ENCODE measurements around the gene B4GALT5.
"Not testable (repeated sequence)": the region's sequence is repeated elsewhere in the genome, so short reads cannot be mapped to it uniquely, and the experiment has no call there.

Gene B4GALT5

GRCh38 chr20:49628280-49628679 is 85.4 kb downstream of the B4GALT5 start:
- DNase-seq (ENCODE audit: low spot score), result not testable (repeated sequence)

GRCh38 chr20:49627329-49627761 is 86.3 kb downstream of the B4GALT5 start:
- no peak for DNase-seq (ENCODE audit: low spot score)

- DNase-seq (ENCODE audit: low spot score), result not testable (repeated sequence)
These were observed 88.7 kb downstream of the B4GALT5 start for GRCh38 chr20:49624988-49625387.

- no peak for DNase-seq (ENCODE audit: low spot score)
These were observed 89.4 kb downstream of the B4GALT5 start for GRCh38 chr20:49624317-49624716.

GRCh38 chr20:49622243-49622642 is 91.4 kb downstream of the B4GALT5 start:
- no peak for DNase-seq (ENCODE audit: low spot score)

GRCh38 chr20:49620364-49621240 is 93.1 kb downstream of the B4GALT5 start:
- DNase-seq (ENCODE audit: low spot score), result no peak

GRCh38 chr20:49619113-49620048 is 94.3 kb downstream of the B4GALT5 start:
- no peak for DNase-seq (ENCODE audit: low spot score)

- no peak for DNase-seq (ENCODE audit: low spot score)
These were observed 95.4 kb downstream of the B4GALT5 start for GRCh38 chr20:49618289-49618688.

- DNase-seq (ENCODE audit: low spot score), result not testable (repeated sequence)
These were observed 96.3 kb downstream of the B4GALT5 start for GRCh38 chr20:49617394-49617793.

- DNase-seq (ENCODE audit: low spot score), result no peak
These were observed 97.3 kb downstream of the B4GALT5 start for GRCh38 chr20:49616154-49617007.

- DNase-seq (ENCODE audit: low spot score), result no peak
These were observed 98.1 kb downstream of the B4GALT5 start for GRCh38 chr20:49615401-49616153.

- DNase-seq (ENCODE audit: low spot score), result not testable (repeated sequence)
These were observed 98.7 kb downstream of the B4GALT5 start for GRCh38 chr20:49615051-49615400.

- DNase-seq (ENCODE audit: low spot score), result no peak
These were observed 99.2 kb downstream of the B4GALT5 start for GRCh38 chr20:49614338-49615050.

- DNase-seq (ENCODE audit: low spot score), result no peak
These were observed 101.4 kb downstream of the B4GALT5 start for GRCh38 chr20:49612127-49612738.

GRCh38 chr20:49611539-49612126 is 102.0 kb downstream of the B4GALT5 start:
- not testable (repeated sequence) for DNase-seq (ENCODE audit: low spot score)

- DNase-seq (ENCODE audit: low spot score), result peak; percentile 62
These were observed 102.8 kb downstream of the B4GALT5 start for GRCh38 chr20:49610691-49611538.

- DNase-seq (ENCODE audit: low spot score), result peak; percentile 73
These were observed 104.7 kb downstream of the B4GALT5 start for GRCh38 chr20:49608752-49609670.

Measured in CD4-positive, alpha-beta T cell treated with Interleukin-6 at 100 ng/mL for 8 hours (primary cell).